Islet precursor cell (in vitro differentiated cells): ENCODE data around the gene C8G.

ENCODE experiments used
- DNase-seq: peaks from one replicate; pipeline ENCODE4 v3.0.0-alpha.2; 2018

C8G gene

GRCh38 chr9:136971746-136972145 is 26.7 kb downstream of the C8G start:
- DNase-seq, result no peak

- no peak for DNase-seq
Measured at GRCh38 chr9:136972335-136972734, 27.3 kb downstream of the C8G start.

GRCh38 chr9:136972743-136973142 is 27.7 kb downstream of the C8G start:
- DNase-seq, result no peak

GRCh38 chr9:136973618-136974617 is 28.9 kb downstream of the C8G start:
- DNase-seq, result no peak

- DNase-seq, result no peak
Measured at GRCh38 chr9:136974817-136975535, 29.9 kb downstream of the C8G start.

GRCh38 chr9:136975644-136976043 is 30.6 kb downstream of the C8G start:
- no peak for DNase-seq

- DNase-seq, result no peak
Measured at GRCh38 chr9:136977223-136977622, 32.2 kb downstream of the C8G start, which contains the start of gene PTGDS. PTGDS (plus strand) TSS chr9:136977504; CDS start chr9:136977579, 75 bp downstream.

GRCh38 chr9:136977649-136978072 is 32.6 kb downstream of the C8G start:
- DNase-seq, result no peak

GRCh38 chr9:136978073-136978864 is 33.2 kb downstream of the C8G start:
- DNase-seq, result peak; percentile 84

GRCh38 chr9:136978865-136979544 is 34.0 kb downstream of the C8G start:
- DNase-seq, result no peak

GRCh38 chr9:136979769-136980587 is 34.9 kb downstream of the C8G start:
- DNase-seq, result no peak

GRCh38 chr9:136980669-136981478 is 35.8 kb downstream of the C8G start:
- DNase-seq, result no peak

- no peak for DNase-seq
Measured at GRCh38 chr9:136981588-136982231, 36.7 kb downstream of the C8G start.

GRCh38 chr9:136982232-136983051 is 37.4 kb downstream of the C8G start, which contains the start of gene LCNL1:
LCNL1 (plus strand) TSS chr9:136982993; CDS start chr9:136983587, 594 bp downstream.
- DNase-seq, result no peak

GRCh38 chr9:136983167-136983566 is 38.1 kb downstream of the C8G start:
- no peak for DNase-seq

- DNase-seq, result no peak
Measured at GRCh38 chr9:136983656-136984314, 38.7 kb downstream of the C8G start.

GRCh38 chr9:136984464-136985026 is 39.5 kb downstream of the C8G start:
- no peak for DNase-seq

GRCh38 chr9:136985027-136985602 is 40.1 kb downstream of the C8G start:
- no peak for DNase-seq
